Body of pancreas (tissue), 4 donors: ENCODE results near the gene SNCAIP.

Experiments used
- POLR2A ChIP-seq, 3 donors: fragments of 450-650 bp; IDR thresholded peaks; one replicate each; pipeline ENCODE4 v1.6.1; 2016; ENCODE audit warnings: antibody characterized with exemption in 3 of 3, mild to moderate bottlenecking in 2 of 3
- TF ChIP-seq, protein P1 (sequence below), 7 experiments: fragments of 450-650 bp in 4 of 7; fragments of 200-600 bp in 3 of 7; sonication (generic) in 3 of 7; IDR thresholded peaks; one replicate each; pipeline ENCODE4 v1.5.1; 2016 to 2019; ENCODE audit warnings: antibody characterized with exemption in 7 of 7

DNA sequence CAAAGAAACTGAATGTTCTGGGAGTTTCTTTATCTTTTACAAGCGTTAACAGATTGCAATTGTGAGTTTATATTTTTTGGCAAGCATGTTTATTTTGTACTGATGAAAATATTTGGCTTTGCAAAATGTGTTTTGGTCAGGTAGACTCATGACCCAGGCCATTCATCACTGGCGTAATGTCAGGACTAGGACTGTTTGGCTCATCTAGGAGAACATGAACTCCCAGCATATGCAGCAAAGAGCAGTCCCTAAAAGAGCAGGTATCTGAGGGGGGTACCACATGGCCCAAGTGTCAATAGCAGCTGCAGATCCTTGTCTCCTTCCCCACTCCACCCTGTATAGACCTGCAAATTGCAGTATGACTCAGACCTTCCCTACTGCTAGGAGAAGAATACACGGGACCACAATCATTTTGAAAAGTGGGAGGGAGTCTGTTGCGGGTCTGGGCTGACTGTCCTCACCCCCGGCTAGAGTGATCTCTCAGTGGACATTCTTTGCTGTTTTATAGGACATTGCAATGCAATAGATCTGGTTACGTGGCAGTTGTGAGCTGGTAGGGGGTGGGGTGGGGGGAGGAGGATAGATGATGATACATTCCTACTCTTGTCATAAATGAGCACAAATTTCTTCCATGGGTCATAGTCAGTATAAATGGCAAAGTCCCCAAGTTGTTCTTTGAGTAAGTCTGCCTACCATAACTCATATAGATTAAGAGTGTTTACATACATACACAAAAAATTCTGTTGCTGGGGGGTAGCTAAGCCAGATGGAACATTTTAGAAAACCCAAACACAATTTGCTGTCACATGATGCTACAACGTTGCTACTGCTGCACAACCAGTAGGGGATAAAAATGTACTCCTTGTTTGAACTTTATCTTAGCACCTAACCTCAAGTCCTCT is 20.8 kb upstream of the SNCAIP start:
- no peak for TF ChIP-seq POLR2A (IDR thresholded peaks at IDR 0.05)
- TF ChIP-seq, protein P1, sequence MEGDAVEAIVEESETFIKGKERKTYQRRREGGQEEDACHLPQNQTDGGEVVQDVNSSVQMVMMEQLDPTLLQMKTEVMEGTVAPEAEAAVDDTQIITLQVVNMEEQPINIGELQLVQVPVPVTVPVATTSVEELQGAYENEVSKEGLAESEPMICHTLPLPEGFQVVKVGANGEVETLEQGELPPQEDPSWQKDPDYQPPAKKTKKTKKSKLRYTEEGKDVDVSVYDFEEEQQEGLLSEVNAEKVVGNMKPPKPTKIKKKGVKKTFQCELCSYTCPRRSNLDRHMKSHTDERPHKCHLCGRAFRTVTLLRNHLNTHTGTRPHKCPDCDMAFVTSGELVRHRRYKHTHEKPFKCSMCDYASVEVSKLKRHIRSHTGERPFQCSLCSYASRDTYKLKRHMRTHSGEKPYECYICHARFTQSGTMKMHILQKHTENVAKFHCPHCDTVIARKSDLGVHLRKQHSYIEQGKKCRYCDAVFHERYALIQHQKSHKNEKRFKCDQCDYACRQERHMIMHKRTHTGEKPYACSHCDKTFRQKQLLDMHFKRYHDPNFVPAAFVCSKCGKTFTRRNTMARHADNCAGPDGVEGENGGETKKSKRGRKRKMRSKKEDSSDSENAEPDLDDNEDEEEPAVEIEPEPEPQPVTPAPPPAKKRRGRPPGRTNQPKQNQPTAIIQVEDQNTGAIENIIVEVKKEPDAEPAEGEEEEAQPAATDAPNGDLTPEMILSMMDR (IDR thresholded peaks at IDR 0.05) = no peak
